ENCODE measurements around the gene MGMT. TPM values are rescaled to one million over a fixed set of nuclear protein-coding genes. Genes with fewer than 3 reads are reported as not detected.

The MGMT gene
- total RNA-seq, 1 experiment from 2014 or later, result 11.5 TPM

DNA sequence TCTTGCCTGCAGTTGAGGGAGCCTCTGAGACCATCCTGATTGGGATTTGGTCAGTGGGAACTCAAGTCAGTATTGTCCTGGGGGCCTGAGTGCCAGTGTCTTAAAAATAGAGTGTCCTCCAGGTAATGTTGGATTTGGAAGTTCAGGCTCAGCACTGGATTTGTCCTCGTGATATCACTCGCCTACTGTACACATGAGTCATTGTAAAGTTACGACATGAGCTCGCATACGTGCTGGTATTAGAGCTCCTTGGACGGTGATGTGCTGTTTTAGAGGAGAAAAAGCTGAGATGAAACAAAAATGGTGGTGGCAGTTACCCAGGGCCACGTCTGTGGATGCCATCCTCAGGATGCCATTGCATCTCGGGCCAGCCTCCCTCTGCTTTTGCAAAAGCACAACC lies 78.2 kb downstream of the MGMT start:
- BruUV-seq (replicated peaks), result no TSS peak
- CTCF ChIA-PET, result no interaction called here
- no peak overlapping the region for H3K27ac ChIP-seq (ENCODE audit: low read depth, low read length)
- H3K4me1 ChIP-seq (ENCODE audit: control insufficient read depth in 1 of 2, insufficient read depth in 2 of 2, low read length in 2 of 2), result no peaks in the 10 kb centered on the region
- RAD21 ChIA-PET (ENCODE audit: low non-redundant PET in 1 of 2, low total read pairs in 2 of 2, uncharacterized antibody in 2 of 2, unreplicated experiment in 2 of 2), result no interaction called here
- no peak overlapping the region for H2AFZ ChIP-seq (ENCODE audit: low read depth, low read length, poor library complexity, severe bottlenecking)
- TF ChIP-seq, protein P1, sequence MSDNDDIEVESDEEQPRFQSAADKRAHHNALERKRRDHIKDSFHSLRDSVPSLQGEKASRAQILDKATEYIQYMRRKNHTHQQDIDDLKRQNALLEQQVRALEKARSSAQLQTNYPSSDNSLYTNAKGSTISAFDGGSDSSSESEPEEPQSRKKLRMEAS (IDR thresholded peaks at IDR 0.05), result no peak
- TF ChIP-seq POLR2AphosphoS5 (IDR thresholded peaks at IDR 0.05; ENCODE audit: low read depth, low read length), result no peak
- no peak for TF ChIP-seq JUND (IDR thresholded peaks at IDR 0.05)
- TF ChIP-seq, protein P2, sequence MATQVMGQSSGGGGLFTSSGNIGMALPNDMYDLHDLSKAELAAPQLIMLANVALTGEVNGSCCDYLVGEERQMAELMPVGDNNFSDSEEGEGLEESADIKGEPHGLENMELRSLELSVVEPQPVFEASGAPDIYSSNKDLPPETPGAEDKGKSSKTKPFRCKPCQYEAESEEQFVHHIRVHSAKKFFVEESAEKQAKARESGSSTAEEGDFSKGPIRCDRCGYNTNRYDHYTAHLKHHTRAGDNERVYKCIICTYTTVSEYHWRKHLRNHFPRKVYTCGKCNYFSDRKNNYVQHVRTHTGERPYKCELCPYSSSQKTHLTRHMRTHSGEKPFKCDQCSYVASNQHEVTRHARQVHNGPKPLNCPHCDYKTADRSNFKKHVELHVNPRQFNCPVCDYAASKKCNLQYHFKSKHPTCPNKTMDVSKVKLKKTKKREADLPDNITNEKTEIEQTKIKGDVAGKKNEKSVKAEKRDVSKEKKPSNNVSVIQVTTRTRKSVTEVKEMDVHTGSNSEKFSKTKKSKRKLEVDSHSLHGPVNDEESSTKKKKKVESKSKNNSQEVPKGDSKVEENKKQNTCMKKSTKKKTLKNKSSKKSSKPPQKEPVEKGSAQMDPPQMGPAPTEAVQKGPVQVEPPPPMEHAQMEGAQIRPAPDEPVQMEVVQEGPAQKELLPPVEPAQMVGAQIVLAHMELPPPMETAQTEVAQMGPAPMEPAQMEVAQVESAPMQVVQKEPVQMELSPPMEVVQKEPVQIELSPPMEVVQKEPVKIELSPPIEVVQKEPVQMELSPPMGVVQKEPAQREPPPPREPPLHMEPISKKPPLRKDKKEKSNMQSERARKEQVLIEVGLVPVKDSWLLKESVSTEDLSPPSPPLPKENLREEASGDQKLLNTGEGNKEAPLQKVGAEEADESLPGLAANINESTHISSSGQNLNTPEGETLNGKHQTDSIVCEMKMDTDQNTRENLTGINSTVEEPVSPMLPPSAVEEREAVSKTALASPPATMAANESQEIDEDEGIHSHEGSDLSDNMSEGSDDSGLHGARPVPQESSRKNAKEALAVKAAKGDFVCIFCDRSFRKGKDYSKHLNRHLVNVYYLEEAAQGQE (IDR thresholded peaks at IDR 0.05; ENCODE audit: low read depth), result no peak
- TF ChIP-seq FOSL1 (IDR thresholded peaks at IDR 0.05; ENCODE audit: low read depth), result no peak
- POLR2A ChIA-PET, result no interaction called here
- no peak overlapping the region for H3K4me3 ChIP-seq (replicated peaks in 1 of 2; ENCODE audit: low read depth in 1 of 2, low read length in 2 of 2)
- no peaks in the 10 kb centered on the region for H3K9me2 ChIP-seq (ENCODE audit: insufficient read depth)
- H3K79me2 ChIP-seq (ENCODE audit: insufficient read depth, low read length), result no peaks in the 10 kb centered on the region
- DNase-seq (ENCODE audit: low read depth, low spot score) (no peak), ATAC-seq (no peak)
- intact Hi-C loops (cut with micrococcal nuclease), result no loop called here
- no peaks in the 10 kb centered on the region for H4K20me1 ChIP-seq (ENCODE audit: insufficient read depth)
- H3K27me3 ChIP-seq (ENCODE audit: insufficient read depth, low read length), result no peaks in the 10 kb centered on the region
- H3K9ac ChIP-seq (ENCODE audit: low read length), result no peak overlapping the region
- H3K36me3 ChIP-seq (ENCODE audit: control insufficient read depth in 1 of 2, insufficient read depth in 2 of 2, low read length in 2 of 2), result no peaks in the 10 kb centered on the region
- peaks cover 16 to 18% of the 10 kb centered on the region in 2 experiments; a peak in 2 of 4 replicates for H3K9me3 ChIP-seq (ENCODE audit: control insufficient read depth in 1 of 2, insufficient read depth in 1 of 2, low read depth in 1 of 2, low read length in 2 of 2)
- H3K4me2 ChIP-seq (ENCODE audit: low read length), result no peak overlapping the region

DNA sequence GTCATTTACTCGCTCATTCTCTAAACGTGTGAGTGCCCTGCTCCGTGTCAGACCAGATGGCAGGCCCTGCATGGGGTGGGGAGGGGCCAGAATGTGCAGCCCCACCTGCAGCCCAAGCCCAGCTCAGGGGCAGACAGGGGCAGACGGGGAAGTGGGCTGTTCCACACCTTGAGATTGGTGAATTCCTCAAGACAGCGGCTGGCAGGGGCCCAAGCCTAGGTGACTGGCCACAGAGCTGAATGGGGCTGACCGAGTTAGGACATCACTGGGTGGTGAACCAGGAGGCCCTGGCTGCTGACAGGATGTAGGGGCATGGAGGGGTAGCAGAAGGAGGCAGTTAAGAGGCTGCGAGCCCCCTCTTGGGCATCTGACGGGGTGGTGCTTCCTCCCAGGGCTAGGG lies 79.1 kb downstream of the MGMT start:
- CTCF ChIA-PET, result no interaction called here
- no peak overlapping the region for H3K4me2 ChIP-seq (ENCODE audit: low read length)
- no TSS peak for BruUV-seq (replicated peaks)
- no peaks in the 10 kb centered on the region for H3K79me2 ChIP-seq (ENCODE audit: insufficient read depth, low read length)
- no peaks in the 10 kb centered on the region for H3K9me2 ChIP-seq (ENCODE audit: insufficient read depth)
- no peak overlapping the region for H3K4me3 ChIP-seq (replicated peaks in 1 of 2; ENCODE audit: low read depth in 1 of 2, low read length in 2 of 2)
- H3K27ac ChIP-seq (ENCODE audit: low read depth, low read length), result no peak overlapping the region
- DNase-seq (ENCODE audit: low read depth, low spot score) (no peak), ATAC-seq (no peak)
- H3K9ac ChIP-seq (ENCODE audit: low read length), result no peak overlapping the region
- RAD21 ChIA-PET (ENCODE audit: low non-redundant PET in 1 of 2, low total read pairs in 2 of 2, uncharacterized antibody in 2 of 2, unreplicated experiment in 2 of 2), result no interaction called here
- H3K4me1 ChIP-seq (ENCODE audit: control insufficient read depth in 1 of 2, insufficient read depth in 2 of 2, low read length in 2 of 2), result no peaks in the 10 kb centered on the region
- H3K36me3 ChIP-seq (ENCODE audit: control insufficient read depth in 1 of 2, insufficient read depth in 2 of 2, low read length in 2 of 2), result no peaks in the 10 kb centered on the region
- no peaks in the 10 kb centered on the region for H3K27me3 ChIP-seq (ENCODE audit: insufficient read depth, low read length)
- peaks cover 18 to 22% of the 10 kb centered on the region in 2 experiments; a peak in 2 of 4 replicates for H3K9me3 ChIP-seq (ENCODE audit: control insufficient read depth in 1 of 2, insufficient read depth in 1 of 2, low read depth in 1 of 2, low read length in 2 of 2)
- POLR2A ChIA-PET, result no interaction called here
- no peaks in the 10 kb centered on the region for H4K20me1 ChIP-seq (ENCODE audit: insufficient read depth)
- TF ChIP-seq EZH2 (IDR thresholded peaks at IDR 0.05) (no peak), RAD21 (IDR thresholded peaks at IDR 0.05; ENCODE audit: low read depth) (no peak), POLR2AphosphoS5 (IDR thresholded peaks at IDR 0.05; ENCODE audit: low read depth, low read length) (no peak), SIN3A (IDR thresholded peaks at IDR 0.05; ENCODE audit: low read depth) (no peak), EZH2phosphoT487 (IDR thresholded peaks at IDR 0.05; ENCODE audit: borderline replicate concordance) (no peak), POLR2A (IDR thresholded peaks at IDR 0.05; ENCODE audit: borderline replicate concordance, extremely low read depth, insufficient read depth, insufficient read length) (no peak), SRF (IDR thresholded peaks at IDR 0.05; ENCODE audit: low read depth) (no peak), ZBTB33 (IDR thresholded peaks at IDR 0.05; ENCODE audit: extremely low read depth, insufficient replicate concordance, low read length) (no peak), ATF3 (IDR thresholded peaks at IDR 0.05) (no peak), TCF7L2 (IDR thresholded peaks at IDR 0.05; ENCODE audit: borderline replicate concordance, extremely low read depth, insufficient read depth, insufficient read length) (no peak)
- H2AFZ ChIP-seq (ENCODE audit: low read depth, low read length, poor library complexity, severe bottlenecking), result no peak overlapping the region
- intact Hi-C loops (cut with micrococcal nuclease), result no loop called here
